HepG2 (cell line): ENCODE data around the gene NDUFB10. TPM values are rescaled to one million over a fixed set of nuclear protein-coding genes. Genes with fewer than 3 reads are reported as not detected.

Experiments
- CSRNP2 ChIP-seq: sonication (generic); formaldehyde crosslinking; conservative IDR thresholded peaks from 2 replicates; pipeline ENCODE4 v1.8.0; 2022; ENCODE audit warnings: low read depth, missing genetic modification reagents
- KDM2A ChIP-seq: sonication (generic); formaldehyde crosslinking; IDR thresholded peaks from 2 replicates; pipeline ENCODE4 v1.4.0; 2020; ENCODE audit warnings: low read depth, missing genetic modification reagents, borderline replicate concordance
- ZNF33A ChIP-seq: sonication (generic); formaldehyde crosslinking; IDR thresholded peaks from 2 replicates; pipeline ENCODE4 v1.5.1; 2020; ENCODE audit warnings: missing genetic modification reagents, mild to moderate bottlenecking, moderate library complexity, borderline replicate concordance
- ZNF747 ChIP-seq: sonication (generic); formaldehyde crosslinking; IDR thresholded peaks from 2 replicates; pipeline ENCODE4 v1.8.1; 2023; ENCODE audit warnings: missing genetic modification reagents, mild to moderate bottlenecking, borderline replicate concordance
- polyA plus RNA-seq, 8 experiments: library from polyadenylated mRNA; depleted of rRNA in 3 of 8; stranded (reverse) in 7 of 8; unstranded in 1 of 8; fragments of >200 nt; fragmentation: Illumina TruSeq in 4 of 8; extraction: Trizol in 4 of 8; gene quantifications; 2 replicates each; pipeline versions ENCODE4 v1.2.1 to v1.2.3, GENCODE V29; 2011 to 2016; ENCODE audit warnings: low read depth in 4 of 8, missing spikeins in 1 of 8, mixed read lengths in 1 of 8; ENCODE audit not compliant: insufficient read depth in 1 of 8
- total RNA-seq, 5 experiments: library from RNA; depleted of rRNA; stranded (reverse); fragments of >200 nt; fragmentation: Illumina TruSeq; extraction: Trizol; gene quantifications; 2 replicates each; pipeline ENCODE4 v1.2.3, GENCODE V29; 2016; ENCODE audit warnings: low read depth in 1 of 5
- TF ChIP-seq, protein P1 (sequence below): sonication (generic); formaldehyde crosslinking; IDR thresholded peaks from 2 replicates; pipeline ENCODE4 v1.4.0; 2020; ENCODE audit warnings: missing genetic modification reagents, borderline replicate concordance

Gene NDUFB10
- total and polyA plus RNA-seq, 2 of the 13 experiments (the other 11 are each of a cell fraction or from before 2014, with no cell fraction given), result 68.6 to 157 TPM

DNA sequence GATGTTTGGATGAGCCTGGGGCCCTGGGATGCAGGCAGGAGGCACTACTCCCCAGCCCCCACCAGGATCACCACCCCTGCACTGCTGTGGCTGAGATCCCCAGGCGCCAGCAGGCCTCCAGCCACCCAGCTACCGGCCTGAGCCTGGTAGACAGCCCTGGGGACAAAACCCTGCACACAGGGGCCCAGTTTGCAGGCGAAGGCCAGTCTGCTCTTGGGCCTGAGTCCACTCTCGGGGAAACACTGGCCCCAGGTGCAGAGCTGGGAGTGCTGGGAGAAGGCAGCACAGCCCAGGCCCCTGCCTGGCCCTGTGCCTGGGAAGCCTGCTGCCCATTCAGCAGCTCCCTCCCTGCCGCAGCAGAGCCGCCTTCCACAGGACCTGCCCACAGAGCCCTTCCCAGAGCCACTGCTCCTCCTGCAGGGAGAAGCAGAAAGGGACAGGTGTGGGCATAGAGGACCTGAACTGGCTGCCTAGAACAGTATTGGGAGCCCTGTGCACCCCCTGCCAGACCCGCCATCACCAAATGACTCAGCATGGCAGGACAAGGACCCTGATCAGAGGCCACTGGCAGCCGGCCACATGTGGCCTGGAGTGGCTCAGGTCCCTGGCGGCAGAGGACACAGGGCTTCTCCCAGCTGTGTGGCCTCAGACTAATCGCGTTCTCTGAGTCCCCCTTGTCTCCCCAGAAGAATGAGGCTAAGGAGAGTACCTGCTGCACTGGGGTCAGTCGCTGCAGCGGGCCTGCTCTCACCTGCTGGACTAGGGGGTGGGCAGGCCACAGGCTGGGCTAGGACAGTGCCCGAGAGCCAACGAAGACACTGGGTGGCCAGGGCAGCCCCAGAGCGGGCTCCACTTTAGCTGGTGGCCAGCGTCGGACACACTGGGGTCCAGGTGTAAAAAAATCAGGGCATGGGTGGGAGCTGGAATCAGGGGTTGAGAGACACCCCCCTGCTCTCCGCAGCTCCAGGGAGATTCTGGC is 27.0 kb upstream of the NDUFB10 start (continued):
- TF ChIP-seq CSRNP2 (CRISPR knock-in tag) (no peak), ZNF747 (CRISPR knock-in tag) (peak; percentile 60; the same call in 1 of the 2 replicates), KDM2A (CRISPR knock-in tag) (0 out of 2 replicates have a peak, but pooled peaks have one; percentile 40), ZNF33A (CRISPR knock-in tag) (0 out of 2 replicates have a peak, but pooled peaks have one; percentile 43)
- TF ChIP-seq, protein P1, sequence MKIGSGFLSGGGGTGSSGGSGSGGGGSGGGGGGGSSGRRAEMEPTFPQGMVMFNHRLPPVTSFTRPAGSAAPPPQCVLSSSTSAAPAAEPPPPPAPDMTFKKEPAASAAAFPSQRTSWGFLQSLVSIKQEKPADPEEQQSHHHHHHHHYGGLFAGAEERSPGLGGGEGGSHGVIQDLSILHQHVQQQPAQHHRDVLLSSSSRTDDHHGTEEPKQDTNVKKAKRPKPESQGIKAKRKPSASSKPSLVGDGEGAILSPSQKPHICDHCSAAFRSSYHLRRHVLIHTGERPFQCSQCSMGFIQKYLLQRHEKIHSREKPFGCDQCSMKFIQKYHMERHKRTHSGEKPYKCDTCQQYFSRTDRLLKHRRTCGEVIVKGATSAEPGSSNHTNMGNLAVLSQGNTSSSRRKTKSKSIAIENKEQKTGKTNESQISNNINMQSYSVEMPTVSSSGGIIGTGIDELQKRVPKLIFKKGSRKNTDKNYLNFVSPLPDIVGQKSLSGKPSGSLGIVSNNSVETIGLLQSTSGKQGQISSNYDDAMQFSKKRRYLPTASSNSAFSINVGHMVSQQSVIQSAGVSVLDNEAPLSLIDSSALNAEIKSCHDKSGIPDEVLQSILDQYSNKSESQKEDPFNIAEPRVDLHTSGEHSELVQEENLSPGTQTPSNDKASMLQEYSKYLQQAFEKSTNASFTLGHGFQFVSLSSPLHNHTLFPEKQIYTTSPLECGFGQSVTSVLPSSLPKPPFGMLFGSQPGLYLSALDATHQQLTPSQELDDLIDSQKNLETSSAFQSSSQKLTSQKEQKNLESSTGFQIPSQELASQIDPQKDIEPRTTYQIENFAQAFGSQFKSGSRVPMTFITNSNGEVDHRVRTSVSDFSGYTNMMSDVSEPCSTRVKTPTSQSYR (CRISPR knock-in tag), result peak; percentile 16; the same call in 1 of the 2 replicates
